Activated naive CD4-positive, alpha-beta T cell treated with Interleukin-2 at 50 U/mL for 16 hours (primary cell): ENCODE measurements around the gene SZRD1.

Experiments
- DNase-seq: peaks from one replicate; pipeline ENCODE4 v3.0.0-alpha.2; 2020

The SZRD1 gene

DNA sequence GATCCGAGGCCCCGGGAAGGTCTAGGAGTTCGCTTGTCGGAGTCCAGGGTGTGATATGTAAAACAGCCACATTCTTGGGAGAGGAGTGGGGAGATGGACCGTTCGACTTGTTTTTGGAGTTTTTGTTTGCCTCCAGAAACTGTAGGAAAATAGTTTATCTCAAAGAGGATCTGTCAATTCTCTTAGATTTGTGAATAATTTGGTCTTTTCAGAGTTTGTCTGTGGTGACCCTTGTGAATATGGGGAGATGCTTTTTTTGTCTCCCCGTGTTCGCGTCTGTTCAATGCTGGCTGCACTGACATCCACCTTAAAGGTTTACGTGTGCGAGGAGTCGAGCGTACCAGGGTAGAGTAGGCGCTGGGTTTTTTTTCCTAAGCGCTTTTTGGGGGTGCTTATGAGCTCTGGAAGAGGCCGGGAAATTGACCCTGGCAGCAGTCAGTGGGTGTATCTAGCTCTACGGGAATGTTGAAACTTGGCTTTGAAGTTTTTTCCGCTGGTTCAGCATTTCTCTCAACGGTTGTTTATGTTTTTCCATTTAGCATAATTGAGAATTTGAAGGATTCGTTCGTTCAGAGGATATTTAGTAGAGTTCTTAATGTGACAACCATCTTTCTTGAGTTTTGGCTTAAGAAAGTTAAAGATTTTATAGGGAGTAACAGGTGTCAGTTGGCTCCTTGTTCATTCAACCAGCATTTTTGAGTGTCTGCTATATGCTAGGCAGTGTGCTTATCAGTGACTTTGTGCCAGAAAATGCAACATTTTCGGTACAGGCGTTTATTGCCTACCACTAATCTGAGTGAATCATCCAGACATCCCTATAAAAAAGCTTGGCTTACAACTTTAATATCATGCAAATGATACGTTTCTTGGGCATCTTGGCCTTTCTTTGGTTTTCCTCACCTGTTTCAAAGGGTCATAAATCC is 1.2 kb downstream of the SZRD1 start:
- no peak for DNase-seq

- no peak for DNase-seq
Measured at GRCh38 chr1:16369821-16370220, 2.8 kb downstream of the SZRD1 start.

- no peak for DNase-seq
Measured at GRCh38 chr1:16371725-16372124, 4.7 kb downstream of the SZRD1 start.

GRCh38 chr1:16372535-16373285 is 5.7 kb downstream of the SZRD1 start:
- no peak for DNase-seq

DNA sequence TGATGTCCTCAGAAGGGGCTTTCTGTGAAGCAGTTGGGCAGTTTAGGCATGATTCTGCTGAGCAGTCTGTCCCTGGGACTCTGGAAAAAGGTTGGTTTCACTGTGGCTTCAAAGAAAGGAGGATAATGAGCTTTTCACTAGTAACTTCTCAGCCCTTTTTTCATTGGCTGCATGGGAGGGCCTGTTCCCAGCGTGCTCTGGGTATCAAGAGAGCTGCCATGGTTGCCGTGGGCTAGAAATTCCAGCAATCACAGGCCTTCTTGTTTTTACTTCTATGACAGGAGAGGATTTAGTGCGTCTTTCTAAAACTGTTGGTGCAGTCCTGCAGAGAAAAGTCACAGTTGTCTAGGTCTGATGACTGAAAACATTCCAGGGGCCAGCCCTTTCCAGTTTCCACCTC is 7.2 kb downstream of the SZRD1 start:
- DNase-seq: no peak

- DNase-seq: no peak
Measured at GRCh38 chr1:16375521-16376340, 8.7 kb downstream of the SZRD1 start.

GRCh38 chr1:16376971-16377370 is 9.9 kb downstream of the SZRD1 start:
- DNase-seq: no peak

DNA sequence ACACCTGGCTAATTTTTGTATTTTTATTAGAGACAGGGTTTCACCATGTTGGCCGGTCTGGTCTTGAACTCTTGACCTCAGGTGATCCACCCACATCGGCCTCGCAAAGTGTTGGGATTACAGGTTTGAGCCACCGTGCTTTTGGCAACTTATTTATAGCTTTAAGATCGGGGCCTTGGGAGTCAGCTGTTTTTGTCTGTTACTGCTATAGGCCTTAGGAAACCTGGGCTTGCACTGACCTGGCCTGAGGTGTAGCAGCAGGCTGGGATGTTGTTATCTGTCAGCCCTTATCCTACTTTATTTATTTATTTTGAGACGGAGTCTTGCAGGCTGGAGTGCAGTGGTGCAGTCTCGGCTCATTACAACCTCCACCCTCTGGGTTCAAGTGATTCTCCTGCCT is 11.4 kb downstream of the SZRD1 start:
- no peak for DNase-seq

- DNase-seq: no peak
Measured at GRCh38 chr1:16380868-16381267, 13.8 kb downstream of the SZRD1 start.

- no peak for DNase-seq
Measured at GRCh38 chr1:16383888-16384287, 16.8 kb downstream of the SZRD1 start.

DNA sequence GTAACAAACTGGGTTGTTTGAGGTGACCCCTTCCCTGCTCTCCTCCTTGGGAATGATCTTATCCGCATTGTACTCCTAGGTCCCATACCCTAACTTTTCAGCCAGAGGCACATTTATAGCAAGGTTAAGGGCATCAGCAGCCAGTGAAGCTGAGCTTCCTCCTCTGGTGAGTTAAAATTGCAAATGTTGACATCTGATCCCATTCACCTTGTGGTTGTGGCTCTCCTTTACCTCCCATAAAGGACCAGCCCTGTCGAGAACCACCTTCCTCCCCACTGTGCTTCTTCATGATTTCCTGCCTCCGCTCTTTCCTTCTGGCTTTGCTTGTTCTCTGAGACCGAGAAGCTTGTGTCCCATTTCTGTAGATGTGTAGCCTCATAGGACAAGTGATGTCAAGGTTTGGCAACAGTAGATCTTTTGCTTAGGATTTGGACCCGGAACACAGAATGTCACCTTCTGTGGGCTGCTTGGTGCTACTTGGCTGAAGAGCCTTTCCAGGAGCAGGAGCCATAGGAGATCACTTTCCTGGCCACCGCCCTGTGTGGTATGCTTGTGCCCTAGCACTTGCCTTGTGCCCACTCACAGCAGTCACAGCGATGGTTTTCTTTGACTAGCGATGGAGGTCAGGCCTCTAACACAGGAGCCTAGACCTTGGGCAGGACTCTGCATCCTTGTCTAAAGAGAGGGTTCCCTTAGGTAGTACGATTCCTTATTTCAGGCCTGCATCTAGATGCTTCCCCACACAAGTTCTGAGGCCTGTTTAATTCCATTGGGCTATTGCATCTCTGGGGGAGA is 18.8 kb downstream of the SZRD1 start:
- DNase-seq: no peak

GRCh38 chr1:16386454-16387113 is 19.5 kb downstream of the SZRD1 start:
- DNase-seq: no peak

DNA sequence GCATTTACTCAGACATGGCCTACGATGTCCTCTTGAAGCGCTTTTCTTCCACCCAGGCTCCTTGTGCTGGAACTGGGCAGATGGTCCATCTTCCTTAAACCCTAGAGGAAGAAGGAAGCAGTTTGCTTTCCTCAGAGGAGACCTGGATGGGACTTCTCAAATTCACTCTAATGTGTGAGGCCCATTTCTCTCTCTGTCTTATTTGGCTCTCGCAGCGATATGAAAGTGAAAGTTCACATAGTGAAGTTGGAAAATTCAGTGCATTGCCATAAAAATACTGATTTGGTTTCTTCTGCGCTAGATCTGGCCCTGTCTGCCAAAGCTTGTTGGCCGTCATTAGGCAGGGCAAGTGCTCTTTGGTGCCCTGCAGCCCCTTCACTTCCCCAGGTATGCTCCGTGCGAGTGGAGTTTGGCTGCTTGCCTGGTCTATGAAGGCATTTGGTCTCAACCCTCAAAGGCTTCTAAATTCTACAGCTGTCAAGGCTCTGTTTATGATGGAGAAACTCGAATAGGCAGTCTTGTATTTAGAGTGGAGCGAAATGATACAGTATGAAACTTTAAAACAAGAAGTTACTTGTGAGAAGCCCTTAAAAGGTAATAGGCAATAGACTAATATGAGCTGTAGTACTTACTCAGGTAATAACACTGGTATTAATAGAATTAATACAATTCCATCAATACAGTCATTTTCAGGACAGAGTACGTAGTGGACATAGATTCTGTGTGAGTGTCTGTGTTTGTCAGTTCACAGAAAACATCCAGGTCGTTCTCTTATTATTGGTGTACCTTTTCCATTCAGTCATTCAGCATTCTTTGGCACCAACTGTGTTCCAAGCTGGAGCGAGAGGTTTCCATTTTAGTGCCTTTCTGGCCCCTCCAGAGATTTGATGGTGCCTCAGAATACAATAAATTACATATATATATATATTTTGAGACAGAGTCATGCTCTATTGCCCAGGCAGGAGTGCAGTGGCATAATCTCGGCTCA is 20.5 kb downstream of the SZRD1 start:
- DNase-seq: no peak

DNA sequence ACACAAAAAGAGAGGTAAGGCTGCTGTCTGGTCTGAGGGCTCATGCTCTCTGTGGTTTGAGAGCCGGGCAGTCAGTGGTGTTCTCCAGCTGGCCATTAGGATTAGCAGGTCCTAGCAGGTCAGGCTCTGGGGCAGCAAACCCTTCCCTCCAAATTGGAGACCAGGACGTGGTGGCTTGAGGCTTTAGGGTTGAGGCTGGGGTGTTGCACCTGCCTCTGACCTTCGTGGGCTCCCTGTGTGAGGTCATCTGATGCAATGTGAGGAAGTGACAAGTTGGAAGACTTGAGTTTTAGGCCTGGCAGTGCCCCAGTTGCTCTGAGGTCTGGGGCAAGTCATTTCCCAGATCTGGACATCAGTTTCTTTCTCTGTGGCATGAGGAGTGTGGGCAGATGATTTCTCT is 24.4 kb downstream of the SZRD1 start:
- no peak for DNase-seq

- no peak for DNase-seq
Measured at GRCh38 chr1:16392740-16393569, 25.9 kb downstream of the SZRD1 start.

GRCh38 chr1:16393570-16394521 is 26.8 kb downstream of the SZRD1 start:
- no peak for DNase-seq

GRCh38 chr1:16394977-16395376 is 27.9 kb downstream of the SZRD1 start:
- DNase-seq: no peak

GRCh38 chr1:16396591-16396990 is 29.5 kb downstream of the SZRD1 start:
- no peak for DNase-seq
